ENCODE data around the gene UBN2. TPM values are rescaled to one million over a fixed set of nuclear protein-coding genes. Genes with fewer than 3 reads are reported as not detected.
"Not testable (repeated sequence)": the region's sequence is repeated elsewhere in the genome, so short reads cannot be mapped to it uniquely, and the experiment has no call there.

Gene UBN2
- total RNA-seq (2014; rRNA removed; shearing (Covaris generic); ENCODE audit: low replicate concordance), result 0.76 and 0.86 TPM in 2 replicates

DNA sequence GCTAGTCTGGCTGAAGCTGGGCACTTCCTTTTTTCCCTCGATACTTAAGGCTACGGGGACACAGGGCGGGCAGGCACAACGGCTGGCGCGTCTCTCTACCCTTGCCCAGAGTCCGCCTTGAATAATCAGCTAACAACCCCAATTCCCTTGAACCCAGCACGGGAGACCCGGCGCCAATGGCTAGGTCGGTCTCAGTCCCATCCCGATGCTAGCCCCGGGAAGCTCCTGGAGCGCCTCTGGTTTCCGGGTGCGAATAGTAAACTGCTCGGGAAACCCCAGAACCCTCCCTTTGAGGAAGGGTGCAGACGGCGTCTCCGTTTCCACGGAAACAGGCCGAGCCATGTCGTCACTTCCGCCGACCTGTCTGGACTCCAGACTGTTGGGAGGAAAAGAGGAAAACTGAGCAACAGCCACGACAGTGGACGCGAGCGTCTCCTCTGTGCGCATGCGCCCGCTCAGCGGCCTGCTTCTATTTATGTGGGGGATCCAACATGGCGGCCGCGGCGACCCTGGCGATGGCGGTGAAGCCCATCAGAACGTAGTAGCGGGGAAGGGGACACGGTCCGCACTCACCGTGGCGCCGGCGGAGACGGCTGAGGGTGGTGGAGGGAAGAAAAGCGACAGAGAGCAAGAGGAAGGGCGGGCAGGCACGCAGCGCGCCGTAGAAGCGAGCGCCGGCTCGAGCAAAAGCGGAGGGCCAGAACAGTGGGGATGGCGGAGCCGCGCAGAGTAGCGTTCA, at the start of gene UBN2:
Gene UBN2 (plus strand): TSS at position 464 of the 739 bp plus-strand sequence. CDS start 248 bp downstream, at position 712.
- no peaks in the 10 kb centered on the region for H3K9me3 ChIP-seq
- peak within 1 kb of the TSS; percentile 89 for H3K4me3 ChIP-seq

DNA sequence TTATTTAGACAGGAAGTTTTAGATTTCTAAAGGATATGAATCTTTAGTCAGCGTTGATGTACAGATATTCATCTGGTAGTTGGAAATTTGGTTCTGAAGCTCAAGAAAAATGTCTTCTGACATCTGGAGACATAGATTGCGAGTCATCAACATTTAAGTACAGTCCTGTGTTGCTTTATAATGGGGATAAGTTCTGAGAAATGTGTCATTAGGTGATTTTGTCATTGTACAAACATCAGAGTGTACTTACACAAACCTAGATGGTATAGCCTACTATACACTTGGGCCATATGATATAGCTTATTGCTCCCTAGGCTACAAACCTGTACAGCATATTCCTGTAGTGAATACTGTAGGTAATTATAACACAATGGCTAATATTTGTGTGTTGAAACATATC, 49.6 kb upstream of the UBN2 start:
- Histone ChIP-seq H3K36me3 (peaks cover 5% of the 10 kb centered on the region), H3K9me3 (no peaks in the 10 kb centered on the region), H3K4me3 (no peak overlapping the region), H3K27me3 (no peaks in the 10 kb centered on the region)
- no peak for DNase-seq

More for the DNA sequence above, at the start of gene UBN2:
- Histone ChIP-seq H3K36me3 (no peaks in the 10 kb centered on the region), H3K27me3 (no peaks in the 10 kb centered on the region)
- peak; percentile 90 for DNase-seq

DNA sequence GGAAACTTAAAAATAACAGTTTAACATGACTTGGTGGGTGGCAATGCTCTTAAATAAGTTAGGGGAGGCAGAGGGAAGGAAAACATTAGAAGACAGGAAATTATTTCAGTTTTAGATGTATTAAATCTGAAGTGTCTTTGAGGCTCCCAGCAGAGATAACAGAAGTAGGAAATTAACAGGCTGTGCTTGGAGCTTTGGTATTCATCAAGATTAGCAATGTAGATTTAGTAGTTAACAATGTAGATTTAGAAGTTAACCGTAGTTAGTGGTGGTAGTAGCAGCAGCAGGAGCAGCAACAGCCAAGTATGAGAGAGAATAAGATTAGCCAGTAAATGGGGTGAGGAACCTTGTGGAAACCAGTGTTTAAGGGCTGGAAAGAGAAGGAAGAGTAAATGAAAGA, 48.7 kb upstream of the UBN2 start:
- no peaks in the 10 kb centered on the region for H3K27me3 ChIP-seq
- H3K4me3 ChIP-seq, result no peak overlapping the region
- no peak for DNase-seq
- no peaks in the 10 kb centered on the region for H3K9me3 ChIP-seq
- peaks cover 5% of the 10 kb centered on the region for H3K36me3 ChIP-seq

DNA sequence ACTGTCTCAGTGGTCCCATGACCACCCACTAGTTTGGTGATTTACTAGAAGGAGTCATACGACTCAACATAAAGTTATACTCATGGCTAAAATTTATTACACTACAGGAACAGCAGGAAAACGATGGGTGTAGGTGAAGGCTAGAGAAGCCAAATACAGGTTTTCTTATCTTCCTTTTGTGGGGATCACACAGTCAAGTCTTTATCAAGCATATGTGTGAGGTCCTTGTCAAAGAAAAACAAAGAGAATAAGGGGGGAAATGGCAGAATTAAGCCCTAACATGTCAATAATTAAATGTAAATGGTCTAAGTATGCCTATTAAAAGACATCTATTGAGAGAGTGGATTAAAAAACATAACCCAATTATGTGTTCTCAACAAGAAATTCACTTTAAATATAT, 47.8 kb upstream of the UBN2 start:
- no peaks in the 10 kb centered on the region for H3K27me3 ChIP-seq
- H3K36me3 ChIP-seq, result peaks cover 5% of the 10 kb centered on the region
- DNase-seq, result no peak
- H3K9me3 ChIP-seq, result no peaks in the 10 kb centered on the region
- no peak overlapping the region for H3K4me3 ChIP-seq

DNA sequence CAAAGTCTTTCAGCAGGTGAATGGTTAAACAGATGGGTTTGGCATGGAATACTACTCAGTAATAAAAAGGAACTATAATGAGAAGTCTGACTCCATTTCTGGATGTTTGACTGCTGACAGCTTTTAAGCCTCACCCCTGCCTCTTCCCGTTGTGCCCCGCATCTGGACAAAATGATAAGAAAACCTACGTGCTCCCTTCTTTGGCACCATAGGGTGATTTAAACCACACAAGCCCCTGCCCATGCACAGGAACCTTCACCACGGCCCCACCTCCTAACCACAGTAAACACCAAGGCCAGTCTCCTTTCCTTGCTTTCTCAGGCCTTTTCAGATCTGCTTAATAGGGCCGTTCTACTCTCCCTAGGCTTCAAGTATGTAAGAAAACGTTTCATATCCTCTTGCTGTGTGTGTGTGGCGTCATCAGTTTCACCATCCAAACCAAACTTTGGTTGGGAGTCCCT, 47.1 kb upstream of the UBN2 start:
- peaks cover 5% of the 10 kb centered on the region for H3K36me3 ChIP-seq
- no peak for DNase-seq
- H3K9me3 ChIP-seq, result no peaks in the 10 kb centered on the region
- H3K4me3 ChIP-seq, result no peak overlapping the region
- H3K27me3 ChIP-seq, result no peaks in the 10 kb centered on the region

DNA sequence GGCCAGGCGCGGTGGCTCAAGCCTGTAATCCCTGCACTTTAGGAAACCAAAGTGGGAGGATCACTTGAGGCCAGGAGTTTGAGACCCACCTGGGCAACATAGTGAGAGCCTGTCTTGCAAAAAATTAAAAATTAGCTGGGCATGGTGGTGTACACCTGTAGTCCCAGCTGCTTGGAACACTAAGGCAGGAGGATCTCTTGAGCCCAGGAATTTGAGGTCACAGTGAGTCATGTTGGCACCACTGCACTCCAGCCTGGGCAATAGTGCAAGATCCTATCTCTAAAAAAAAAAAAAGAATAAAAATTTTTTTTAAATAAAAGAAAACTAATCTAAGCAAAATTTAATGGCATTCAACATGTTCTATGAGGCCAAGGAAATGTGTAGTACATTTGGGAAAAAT, 44.9 kb upstream of the UBN2 start:
- DNase-seq, result no peak
- Histone ChIP-seq H3K36me3 (peaks cover 3% of the 10 kb centered on the region; the same call in 1 of the 2 replicates), H3K9me3 (no peaks in the 10 kb centered on the region), H3K4me3 (no peak overlapping the region), H3K27me3 (no peaks in the 10 kb centered on the region)

DNA sequence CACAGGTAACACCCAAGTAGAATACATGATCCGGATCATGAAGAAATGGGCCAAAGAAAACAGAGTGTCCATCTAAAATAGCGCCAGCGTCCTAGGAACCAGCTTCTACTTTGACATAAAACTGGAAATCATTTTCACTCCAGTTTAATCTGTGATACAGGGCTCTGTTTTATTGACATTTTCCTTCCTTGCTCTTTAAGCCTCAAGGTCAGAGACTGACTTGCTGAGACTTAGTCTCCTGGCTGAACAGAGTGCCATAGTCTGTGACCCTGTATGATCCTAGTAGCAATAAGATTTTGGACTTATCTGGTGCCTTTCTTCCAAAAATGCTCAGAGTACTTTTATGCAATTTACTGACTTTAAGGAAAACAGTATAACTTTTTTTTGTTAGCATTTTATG, 41.7 kb upstream of the UBN2 start:
- no peaks in the 10 kb centered on the region for H3K27me3 ChIP-seq
- H3K4me3 ChIP-seq, result no peak overlapping the region
- no peaks in the 10 kb centered on the region for H3K36me3 ChIP-seq
- DNase-seq, result no peak
- H3K9me3 ChIP-seq, result no peaks in the 10 kb centered on the region

DNA sequence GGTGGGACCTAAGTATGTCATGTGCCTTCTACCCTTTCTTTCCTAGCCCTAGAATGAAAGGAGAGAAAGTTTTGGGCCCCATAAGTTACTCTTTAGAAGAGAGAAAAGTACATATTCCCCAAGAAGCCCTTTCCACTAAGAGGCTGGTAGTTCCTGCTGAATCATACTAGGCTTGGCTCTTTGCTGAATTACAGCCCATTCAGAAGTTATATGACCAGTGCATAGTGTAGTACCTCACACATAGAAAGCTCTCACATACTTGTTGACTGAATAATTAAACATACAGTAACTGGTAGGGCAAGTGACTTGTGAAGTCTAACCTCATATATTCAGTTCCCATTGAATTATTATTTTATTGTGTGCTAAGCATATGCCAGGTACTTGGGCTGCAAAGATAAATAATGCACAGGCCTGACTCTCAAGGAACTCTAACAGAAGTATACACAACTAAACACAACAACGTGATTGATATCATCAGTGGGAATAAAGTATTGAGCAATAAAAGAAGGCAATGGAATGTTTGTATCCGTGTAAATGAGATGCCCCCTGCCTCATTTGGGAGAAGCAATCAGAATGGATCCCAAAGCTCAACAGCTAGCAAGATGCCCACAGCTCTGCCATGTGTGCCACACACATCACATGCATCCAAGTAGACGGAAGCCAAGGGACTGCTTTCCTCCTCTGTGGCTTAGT, 38.9 kb upstream of the UBN2 start:
- no peaks in the 10 kb centered on the region for H3K27me3 ChIP-seq
- no peaks in the 10 kb centered on the region for H3K36me3 ChIP-seq
- no peaks in the 10 kb centered on the region for H3K9me3 ChIP-seq
- no peak for DNase-seq
- H3K4me3 ChIP-seq, result no peak overlapping the region

DNA sequence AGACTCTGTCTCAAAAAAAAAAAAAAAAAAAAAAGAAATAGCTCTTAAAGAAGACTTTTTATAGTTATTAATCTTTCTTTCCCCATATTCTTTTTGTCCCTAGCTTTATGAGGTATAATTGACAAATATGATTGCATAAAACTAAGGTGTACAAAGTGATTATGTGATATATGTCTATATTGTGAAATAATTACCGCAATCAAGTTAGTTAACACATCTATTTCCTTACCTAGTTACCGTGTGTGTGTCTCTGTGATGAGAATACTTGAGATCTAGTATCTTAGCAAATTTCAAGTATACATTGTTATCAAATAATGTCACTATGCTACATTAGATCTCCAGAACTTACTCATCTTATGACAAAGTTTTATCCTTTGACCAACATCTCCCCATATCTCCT, 30.7 kb upstream of the UBN2 start:
- Histone ChIP-seq H3K4me3 (no peak overlapping the region), H3K9me3 (no peaks in the 10 kb centered on the region), H3K36me3 (no peaks in the 10 kb centered on the region), H3K27me3 (no peaks in the 10 kb centered on the region)
- no peak for DNase-seq

DNA sequence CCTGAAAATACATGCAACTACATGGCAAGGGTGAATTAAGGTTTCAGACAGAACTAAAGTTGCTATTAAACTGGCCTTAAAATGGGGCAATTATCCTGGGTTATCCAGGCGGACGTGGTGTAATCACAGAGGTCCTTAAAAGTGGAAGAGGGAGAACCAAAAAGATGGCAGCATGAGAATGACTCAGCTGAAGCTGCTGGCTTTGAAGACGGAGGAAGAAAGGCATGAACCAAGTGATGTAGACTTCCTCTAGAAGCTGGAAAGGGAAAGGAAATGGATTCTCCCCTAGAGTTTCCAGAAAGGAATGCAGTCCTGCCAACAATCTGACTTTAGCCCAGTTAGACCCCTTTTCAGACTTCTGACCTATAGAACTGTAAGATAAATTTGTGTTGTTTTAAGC, 27.0 kb upstream of the UBN2 start:
- DNase-seq, result no peak
- Histone ChIP-seq H3K4me3 (no peak overlapping the region), H3K36me3 (no peaks in the 10 kb centered on the region)

DNA sequence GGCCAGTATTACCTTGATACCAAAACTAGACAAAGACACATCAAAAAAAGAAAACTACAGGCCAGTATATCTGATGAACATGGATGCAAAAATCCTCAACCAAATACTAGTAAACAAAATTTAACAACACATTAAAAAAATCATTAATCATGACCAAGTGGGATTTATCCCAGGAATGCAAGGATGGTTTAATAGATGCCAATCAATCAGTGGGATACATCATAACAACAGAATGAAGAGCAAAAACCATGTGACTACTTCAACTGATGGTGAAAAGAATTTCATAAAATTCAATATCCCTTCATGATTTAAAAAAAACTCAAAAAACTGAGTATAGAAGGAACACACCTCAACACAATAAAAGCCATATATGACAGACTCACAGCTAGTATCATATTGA, 25.2 kb upstream of the UBN2 start:
- H3K9me3 ChIP-seq, result peaks cover 3% of the 10 kb centered on the region
- H3K27me3 ChIP-seq, result no peaks in the 10 kb centered on the region
- no peak for DNase-seq

More for the DNA sequence above, 27.0 kb upstream of the UBN2 start:
- Histone ChIP-seq H3K9me3 (peaks cover 3% of the 10 kb centered on the region), H3K27me3 (no peaks in the 10 kb centered on the region)

DNA sequence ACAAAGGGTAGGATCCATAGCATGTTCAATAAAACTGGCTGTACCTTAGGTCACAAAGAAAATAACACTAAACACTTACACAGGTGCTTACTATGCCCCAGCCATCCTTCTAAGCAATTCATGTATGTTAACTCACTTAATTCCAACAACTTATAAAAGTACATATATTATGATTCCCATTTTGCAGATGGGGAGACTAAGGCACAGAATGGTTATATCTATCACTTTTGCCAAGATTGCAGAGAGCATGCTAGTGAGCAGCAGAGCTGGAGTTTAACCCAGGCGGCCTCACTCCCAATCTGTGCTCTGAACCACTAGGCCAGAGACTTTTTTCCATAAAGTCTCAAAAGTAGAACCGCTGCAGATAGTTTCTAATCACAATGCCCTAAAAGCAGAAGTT, 18.9 kb upstream of the UBN2 start:
- DNase-seq, result no peak
- no peaks in the 10 kb centered on the region for H3K9me3 ChIP-seq
- H3K27me3 ChIP-seq, result no peaks in the 10 kb centered on the region
- H3K4me3 ChIP-seq, result no peak overlapping the region
- no peaks in the 10 kb centered on the region for H3K36me3 ChIP-seq

More for the DNA sequence above, 25.2 kb upstream of the UBN2 start:
- Histone ChIP-seq H3K4me3 (no peak overlapping the region), H3K36me3 (no peaks in the 10 kb centered on the region)

DNA sequence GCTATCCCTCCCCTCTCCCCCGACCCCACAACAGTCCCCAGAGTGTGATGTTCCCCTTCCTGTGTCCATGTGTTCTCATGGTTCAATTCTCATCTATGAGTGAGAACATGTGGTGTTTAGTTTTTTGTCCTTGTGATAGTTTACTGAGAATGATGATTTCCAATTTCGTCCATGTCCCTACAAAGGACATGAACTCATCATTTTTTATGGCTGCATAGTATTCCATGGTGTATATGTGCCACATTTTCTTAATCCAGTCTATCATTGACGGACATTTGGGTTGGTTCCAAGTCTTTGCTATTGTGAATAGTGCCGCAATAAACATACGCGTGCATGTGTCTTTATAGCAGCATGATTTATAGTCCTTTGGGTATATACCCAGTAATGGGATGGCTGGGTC, 17.5 kb upstream of the UBN2 start:
- not testable (repeated sequence) for H3K9me3 ChIP-seq, H3K36me3 ChIP-seq, H3K4me3 ChIP-seq, H3K27me3 ChIP-seq, DNase-seq

DNA sequence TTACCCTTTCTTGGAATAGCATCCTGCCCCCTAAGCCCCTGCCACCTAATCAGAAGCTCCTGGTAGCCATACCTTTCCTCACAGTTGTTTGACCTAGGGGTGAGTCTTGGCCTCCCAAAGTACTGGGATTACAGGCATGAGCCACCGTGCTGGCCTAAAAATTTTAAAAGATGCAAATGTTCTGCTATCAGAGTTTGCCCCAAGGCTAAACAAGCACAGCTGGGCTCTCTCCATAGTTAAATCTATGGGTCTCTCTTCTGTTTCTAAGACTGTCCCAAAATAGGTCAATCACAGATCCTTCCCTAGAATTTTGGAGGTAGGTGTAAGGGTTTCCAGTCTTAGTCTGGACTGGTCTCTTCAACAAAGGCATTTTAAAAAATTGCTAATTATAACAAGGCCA, 12.9 kb upstream of the UBN2 start:
- H3K27me3 ChIP-seq, result no peaks in the 10 kb centered on the region
- H3K36me3 ChIP-seq, result no peaks in the 10 kb centered on the region
- H3K4me3 ChIP-seq, result no peak overlapping the region
- no peaks in the 10 kb centered on the region for H3K9me3 ChIP-seq
- DNase-seq, result no peak

DNA sequence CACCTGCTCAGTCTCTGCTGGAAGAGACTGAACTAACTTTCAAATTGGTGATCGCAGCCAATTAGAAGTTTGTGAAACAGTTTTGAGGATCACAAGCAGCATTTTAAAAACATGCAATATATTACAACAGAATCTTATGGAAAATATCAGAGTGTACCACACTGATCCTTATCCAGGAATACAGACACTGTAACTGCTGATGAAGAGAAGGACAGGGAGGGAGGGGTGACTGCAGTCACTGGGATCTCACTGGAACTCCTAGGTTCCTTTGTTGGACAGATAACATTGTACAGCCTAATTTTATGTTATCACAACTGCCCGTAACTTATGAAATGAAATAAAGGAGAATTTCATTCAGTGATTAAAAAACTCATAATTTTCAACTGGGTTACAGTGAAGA, 6.8 kb upstream of the UBN2 start:
- DNase-seq, result no peak
- H3K9me3 ChIP-seq, result no peaks in the 10 kb centered on the region
- no peaks in the 10 kb centered on the region for H3K36me3 ChIP-seq
- no peaks in the 10 kb centered on the region for H3K27me3 ChIP-seq
- no peak overlapping the region for H3K4me3 ChIP-seq

DNA sequence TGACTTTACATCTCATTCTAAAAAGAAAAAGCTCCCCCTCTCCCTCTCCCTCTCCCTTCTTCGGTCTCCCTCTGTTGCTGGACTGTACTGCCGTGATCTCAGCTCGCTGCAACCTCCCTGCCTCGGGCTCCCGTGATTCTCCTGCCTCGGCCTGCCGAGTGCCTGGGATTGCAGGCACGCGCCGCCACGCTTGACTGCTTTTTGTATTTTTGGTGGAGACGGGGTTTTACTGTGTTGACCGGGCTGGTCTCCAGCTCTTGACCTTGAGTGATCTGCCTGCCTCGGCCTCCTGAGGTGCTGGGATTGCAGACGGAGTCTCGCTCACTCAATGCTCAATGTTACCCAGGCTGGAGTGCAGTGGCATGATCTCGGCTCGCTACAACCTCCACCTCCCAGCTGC, 6.2 kb upstream of the UBN2 start:
- not testable (repeated sequence) for H3K4me3 ChIP-seq, H3K36me3 ChIP-seq, DNase-seq, H3K9me3 ChIP-seq, H3K27me3 ChIP-seq

DNA sequence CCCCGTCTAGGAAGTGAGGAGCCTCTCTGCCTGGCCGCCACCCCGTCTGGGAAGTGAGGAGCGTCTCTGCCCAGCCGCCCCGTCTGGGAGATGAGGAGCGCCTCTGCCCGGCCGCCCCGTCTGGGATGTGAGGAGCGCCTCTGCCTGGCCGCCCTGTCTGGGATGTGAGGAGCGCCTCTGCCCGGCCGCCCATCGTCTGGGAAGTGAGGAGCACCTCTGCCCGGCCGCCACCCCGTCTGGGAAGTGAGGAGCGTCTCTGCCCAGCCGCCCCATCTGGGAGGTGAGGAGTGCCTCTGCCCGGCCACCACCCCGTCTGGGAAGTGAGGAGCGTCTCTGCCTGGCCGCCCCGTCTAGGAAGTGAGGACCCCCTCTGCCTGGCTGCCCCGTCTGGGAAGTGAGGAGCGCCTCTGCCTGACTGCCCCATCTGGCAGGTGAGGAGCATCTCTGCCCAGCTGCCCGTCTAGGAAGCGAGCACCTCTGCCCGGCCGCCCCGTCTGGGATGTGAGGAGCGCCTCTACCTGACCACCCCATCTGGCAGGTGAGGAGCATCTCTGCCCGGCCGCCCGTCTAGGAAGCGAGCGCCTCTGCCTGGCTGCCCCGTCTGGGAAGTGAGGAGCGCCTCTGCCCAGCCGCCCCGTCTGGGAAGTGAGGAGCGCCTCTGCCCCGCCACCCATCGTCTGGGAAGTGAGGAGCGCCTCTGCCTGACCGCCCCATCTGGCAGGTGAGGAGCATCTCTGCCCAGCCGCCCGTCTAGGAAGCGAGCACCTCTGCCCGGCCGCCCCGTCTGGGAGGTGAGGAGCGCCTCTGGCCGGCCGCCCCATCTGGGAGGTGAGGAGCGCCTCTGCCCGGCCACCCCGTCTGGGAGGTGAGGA, 5.5 kb upstream of the UBN2 start:
- H3K36me3 ChIP-seq, H3K27me3 ChIP-seq, DNase-seq, H3K9me3 ChIP-seq, H3K4me3 ChIP-seq: not testable (repeated sequence)

Data from MG63 (cell line).